GM10266 (cell line): ENCODE results near the gene TBC1D8B.

Experiments used
- DNase-seq: peaks from one replicate; pipeline ENCODE4 v3.0.0; 2012; ENCODE audit errors: extremely low spot score
- CTCF ChIP-seq: IDR thresholded peaks from 2 replicates; pipeline ENCODE4 v1.5.1; 2012; ENCODE audit warnings: mild to moderate bottlenecking, low read depth; ENCODE audit not compliant: control insufficient read depth, insufficient read depth; ENCODE audit errors: missing control alignments

The TBC1D8B gene

DNA sequence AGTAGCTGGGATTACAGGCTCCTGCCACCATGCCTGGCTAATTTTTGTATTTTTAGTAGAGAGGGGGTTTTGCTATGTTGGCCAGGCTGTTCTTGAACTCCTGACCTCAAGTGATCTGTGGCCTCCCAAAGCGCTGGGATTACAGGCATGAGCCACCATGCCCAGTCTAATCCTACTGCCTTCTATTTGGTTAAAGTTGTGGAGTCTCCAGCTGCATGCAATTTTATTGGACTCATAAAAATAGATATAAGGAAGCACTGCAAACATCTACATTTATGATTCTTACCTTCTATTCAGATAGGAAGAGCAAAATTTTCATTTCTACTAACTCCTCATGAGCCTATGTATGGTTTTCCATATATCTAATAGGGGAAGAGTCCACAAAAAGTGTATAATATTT is 87.0 kb downstream of the TBC1D8B start:
- TF ChIP-seq CTCF, result no peak
- no peak for DNase-seq

DNA sequence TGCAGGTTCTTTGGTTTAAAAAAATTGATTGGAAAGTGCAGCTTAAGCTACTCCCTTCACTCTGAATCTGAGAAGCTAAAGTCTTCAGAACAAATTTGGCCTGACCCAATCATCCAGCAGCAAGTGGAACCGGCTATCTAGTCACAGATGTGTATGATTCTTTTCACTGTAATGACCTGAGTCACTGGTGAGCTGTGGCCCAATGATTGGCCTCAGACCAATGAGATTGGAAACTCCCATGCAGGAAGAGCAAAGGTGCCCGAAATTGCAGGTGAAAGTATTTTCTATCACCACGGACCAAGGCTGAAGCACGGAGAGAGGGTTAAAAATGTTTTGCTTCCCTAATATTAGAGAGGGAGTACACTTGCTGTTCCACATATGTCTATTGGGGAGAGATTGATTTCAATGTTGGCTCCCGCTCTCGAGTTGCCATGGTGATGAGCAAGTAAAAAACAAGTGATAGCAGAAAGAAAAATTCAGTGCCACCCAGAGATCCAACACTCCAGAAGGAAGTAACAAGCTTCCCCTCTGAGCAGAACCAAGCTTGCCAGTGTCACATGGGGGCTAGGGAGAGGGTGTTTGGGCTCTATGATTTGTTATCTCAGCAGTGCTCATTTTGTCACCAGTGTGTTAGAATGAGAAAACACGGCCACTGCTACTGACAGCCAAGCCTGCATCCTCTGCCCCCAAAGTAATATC is 89.4 kb downstream of the TBC1D8B start:
- no peak for TF ChIP-seq CTCF
- DNase-seq, result no peak

GRCh38 chrX:106894392-106894909 is 92.0 kb downstream of the TBC1D8B start:
- TF ChIP-seq CTCF, result peak; percentile 72
- peak; percentile 21 for DNase-seq

GRCh38 chrX:106894978-106895452 is 92.5 kb downstream of the TBC1D8B start:
- TF ChIP-seq CTCF, result no peak
- DNase-seq, result no peak

DNA sequence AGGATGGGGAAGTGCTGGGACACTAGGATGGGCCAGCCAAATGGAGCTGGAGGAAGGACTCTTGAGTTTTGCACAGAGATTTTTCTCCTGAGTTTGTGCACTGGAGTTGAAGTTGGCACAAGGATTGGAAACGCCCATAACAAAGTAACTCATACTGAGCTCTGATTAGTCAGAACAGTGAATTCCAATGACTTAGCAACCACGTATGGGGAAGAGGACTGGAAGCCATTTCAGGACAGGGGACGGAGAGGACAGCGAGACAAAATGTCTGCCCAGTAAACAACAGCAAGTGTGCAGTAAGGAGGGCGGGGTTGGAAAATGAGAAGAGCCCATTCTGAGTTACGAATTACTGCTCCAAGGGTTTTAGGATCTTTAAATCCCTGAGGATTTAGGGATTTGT is 94.8 kb downstream of the TBC1D8B start:
- no peak for DNase-seq
- no peak for TF ChIP-seq CTCF

DNA sequence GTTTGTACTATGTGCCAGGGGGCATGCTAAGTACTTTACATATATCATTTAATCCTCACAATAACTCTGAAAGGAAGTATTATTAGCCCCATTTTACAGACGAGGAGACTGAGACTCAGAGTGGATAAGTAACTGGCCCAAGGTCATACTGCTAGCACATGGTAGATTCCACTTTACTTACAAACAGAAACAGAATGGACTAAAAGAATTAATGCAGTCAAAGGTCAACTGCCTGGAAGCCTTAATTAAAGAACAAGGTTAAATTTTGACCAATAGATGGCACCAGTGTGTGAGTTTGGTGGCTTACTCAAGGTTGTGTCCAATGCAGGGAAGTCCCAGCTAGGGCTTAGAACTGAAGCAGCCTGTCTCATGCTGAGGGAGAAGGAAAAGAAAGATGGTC is 96.0 kb downstream of the TBC1D8B start:
- DNase-seq, result peak; percentile 20

More for the DNA sequence above, 96.0 kb downstream of the TBC1D8B start:
- peak; percentile 37 for TF ChIP-seq CTCF
